ENCODE results near the gene KRTAP5-8. TPM values are rescaled to one million over a fixed set of nuclear protein-coding genes. Genes with fewer than 3 reads are reported as not detected.

The KRTAP5-8 gene, protein sequence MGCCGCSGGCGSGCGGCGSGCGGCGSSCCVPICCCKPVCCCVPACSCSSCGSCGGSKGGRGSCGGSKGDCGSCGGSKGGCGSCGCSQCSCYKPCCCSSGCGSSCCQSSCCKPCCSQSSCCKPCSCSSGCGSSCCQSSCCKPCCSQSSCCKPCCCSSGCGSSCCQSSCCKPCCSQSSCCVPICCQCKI
- not detected in 2 replicates for total RNA-seq

DNA sequence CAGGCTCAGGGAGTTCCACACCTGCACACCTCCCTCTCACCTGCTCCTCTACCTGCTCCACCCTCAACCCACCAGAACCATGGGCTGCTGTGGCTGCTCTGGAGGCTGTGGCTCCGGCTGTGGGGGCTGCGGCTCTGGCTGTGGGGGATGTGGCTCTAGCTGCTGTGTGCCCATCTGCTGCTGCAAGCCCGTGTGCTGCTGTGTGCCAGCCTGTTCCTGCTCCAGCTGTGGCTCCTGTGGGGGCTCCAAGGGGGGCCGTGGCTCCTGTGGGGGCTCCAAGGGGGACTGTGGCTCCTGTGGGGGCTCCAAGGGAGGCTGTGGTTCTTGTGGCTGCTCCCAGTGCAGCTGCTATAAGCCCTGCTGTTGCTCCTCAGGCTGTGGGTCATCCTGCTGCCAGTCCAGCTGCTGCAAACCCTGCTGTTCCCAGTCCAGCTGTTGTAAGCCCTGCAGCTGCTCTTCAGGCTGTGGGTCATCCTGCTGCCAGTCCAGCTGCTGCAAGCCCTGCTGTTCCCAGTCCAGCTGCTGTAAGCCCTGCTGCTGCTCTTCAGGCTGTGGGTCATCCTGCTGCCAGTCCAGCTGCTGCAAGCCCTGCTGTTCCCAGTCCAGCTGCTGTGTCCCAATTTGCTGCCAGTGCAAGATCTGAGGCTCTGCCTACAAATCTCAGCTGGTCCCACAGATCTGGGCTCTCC is at the start of gene KRTAP5-8:
Gene KRTAP5-8, plus strand, starts transcription at position 49 of the 689 bp plus-strand sequence. Its CDS starts 31 bp downstream, at position 80.

GRCh38 chr11:71526796-71527575 is 10.8 kb upstream of the KRTAP5-8 start, which contains the start of gene KRTAP5-7:
KRTAP5-7 (plus strand) TSS chr11:71527267; CDS start chr11:71527301, 34 bp downstream.

DNA sequence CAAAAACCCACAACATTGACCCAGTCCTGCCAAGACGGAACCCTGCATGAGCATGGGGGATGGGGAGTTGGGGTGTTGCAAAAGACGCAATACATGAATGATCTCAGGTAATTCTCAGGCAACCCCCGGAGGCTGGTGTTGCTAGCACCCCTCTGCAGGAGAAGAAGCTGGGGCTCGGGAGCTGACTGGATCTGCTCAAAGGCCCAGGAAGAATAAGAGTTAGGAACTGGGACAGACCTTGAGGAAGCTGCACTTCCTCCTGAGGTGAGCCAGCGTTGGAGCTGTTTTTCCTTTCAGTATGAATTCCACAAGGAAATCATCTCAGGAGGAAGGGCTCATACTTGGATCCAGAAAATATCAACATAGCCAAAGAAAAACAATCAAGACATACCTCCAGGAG is 10.3 kb downstream of the KRTAP5-8 start, which contains the start of gene KRTAP5-9:
Gene KRTAP5-9, plus strand, starts transcription at position 301 of the 400 bp plus-strand sequence. CDS start 238 bp downstream, outside the sequence.

GRCh38 chr11:71565263-71565662 is 27.4 kb downstream of the KRTAP5-8 start, which contains the start of gene KRTAP5-10:
KRTAP5-10 (plus strand) TSS chr11:71565563; CDS start chr11:71565588, 25 bp downstream.

GRCh38 chr11:71582309-71582895 is 44.6 kb downstream of the KRTAP5-8 start, which contains the start of gene KRTAP5-11:
KRTAP5-11 (minus strand) TSS chr11:71582875; CDS start chr11:71582837, 38 bp downstream.

Other genes starting within 250 kb of the KRTAP5-8 start
- gene DHCR7, start 89.6 kb upstream of the KRTAP5-8 start, total RNA-seq: 73.9 and 131 TPM in 2 replicates
- gene NADSYN1, start 84.8 kb upstream of the KRTAP5-8 start, total RNA-seq: 58.3 and 106 TPM in 2 replicates
- gene KRTAP5-7, start 10.8 kb upstream of the KRTAP5-8 start, total RNA-seq: 0.11 TPM in 1 of 2 replicates, not detected in the other
- not detected in 2 replicates for gene KRTAP5-9, start 10.4 kb downstream of the KRTAP5-8 start, total RNA-seq
- not detected in 2 replicates for gene KRTAP5-10, start 27.5 kb downstream of the KRTAP5-8 start, total RNA-seq
- not detected in 2 replicates for gene KRTAP5-11, start 44.9 kb downstream of the KRTAP5-8 start, total RNA-seq

All from uterine smooth muscle cell (primary cell).